HG02623 (cell line): Measurements from ENCODE around the gene LRIG1.
A peak's percentile ranks its signal among the peaks of the same experiment; 100 is the strongest.

Source experiments
- ATAC-seq: cut with Tn5 transposase; IDR thresholded peaks from one replicate; pipeline ENCODE4 v1.9.1; 2021; ENCODE audit warnings: moderate library complexity; ENCODE audit not compliant: unreplicated experiment

LRIG1 gene

DNA sequence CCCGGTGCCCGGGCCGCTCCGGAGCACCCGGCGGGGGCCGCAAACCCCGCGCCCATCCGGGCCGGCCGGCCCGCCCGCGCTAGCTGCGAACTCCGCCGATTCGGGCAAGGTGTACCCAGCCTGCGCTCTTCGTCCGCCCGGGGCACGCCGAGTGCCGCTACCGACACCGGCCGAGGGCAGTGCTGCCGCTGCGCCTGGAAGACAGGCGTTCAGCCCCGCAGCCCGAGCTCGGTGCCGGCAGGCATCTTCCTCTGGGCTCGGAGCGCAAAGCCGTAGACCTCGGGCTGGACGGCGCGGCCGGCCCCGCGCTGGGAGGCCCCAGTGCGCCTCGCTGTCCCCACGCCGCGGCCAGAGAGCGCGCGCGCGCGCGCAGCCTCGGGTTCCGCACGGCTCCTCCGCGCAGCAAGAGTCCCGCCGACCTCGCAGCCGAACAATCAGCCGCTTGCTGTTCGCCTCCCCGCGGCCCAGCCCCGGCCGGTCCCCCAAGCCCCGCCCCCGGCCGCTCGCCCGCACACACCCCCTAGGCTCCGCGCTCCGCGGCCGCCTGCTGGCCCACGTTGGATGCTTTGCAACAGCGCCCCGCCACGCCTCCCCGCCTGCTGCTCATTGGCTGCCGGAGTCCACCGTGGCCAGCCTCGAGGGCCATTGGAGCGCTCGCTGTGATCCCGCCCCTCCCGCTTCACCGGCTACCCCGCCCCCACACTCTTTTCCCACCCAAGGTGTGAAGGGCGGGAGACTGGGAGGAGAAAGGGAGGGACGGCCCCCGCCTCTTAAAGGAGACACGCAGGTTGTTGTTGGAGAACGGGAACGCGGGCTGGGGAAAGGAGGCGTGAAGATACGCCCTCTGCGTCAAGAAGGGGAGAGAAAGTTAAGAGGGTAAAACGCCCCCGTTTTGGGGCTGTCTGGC, at the start of gene LRIG1:
Gene LRIG1 (minus strand): TSS at position 447 of the 907 bp plus-strand sequence. CDS start 615 bp downstream, outside the sequence.
- ATAC-seq, result peak; percentile 98

DNA sequence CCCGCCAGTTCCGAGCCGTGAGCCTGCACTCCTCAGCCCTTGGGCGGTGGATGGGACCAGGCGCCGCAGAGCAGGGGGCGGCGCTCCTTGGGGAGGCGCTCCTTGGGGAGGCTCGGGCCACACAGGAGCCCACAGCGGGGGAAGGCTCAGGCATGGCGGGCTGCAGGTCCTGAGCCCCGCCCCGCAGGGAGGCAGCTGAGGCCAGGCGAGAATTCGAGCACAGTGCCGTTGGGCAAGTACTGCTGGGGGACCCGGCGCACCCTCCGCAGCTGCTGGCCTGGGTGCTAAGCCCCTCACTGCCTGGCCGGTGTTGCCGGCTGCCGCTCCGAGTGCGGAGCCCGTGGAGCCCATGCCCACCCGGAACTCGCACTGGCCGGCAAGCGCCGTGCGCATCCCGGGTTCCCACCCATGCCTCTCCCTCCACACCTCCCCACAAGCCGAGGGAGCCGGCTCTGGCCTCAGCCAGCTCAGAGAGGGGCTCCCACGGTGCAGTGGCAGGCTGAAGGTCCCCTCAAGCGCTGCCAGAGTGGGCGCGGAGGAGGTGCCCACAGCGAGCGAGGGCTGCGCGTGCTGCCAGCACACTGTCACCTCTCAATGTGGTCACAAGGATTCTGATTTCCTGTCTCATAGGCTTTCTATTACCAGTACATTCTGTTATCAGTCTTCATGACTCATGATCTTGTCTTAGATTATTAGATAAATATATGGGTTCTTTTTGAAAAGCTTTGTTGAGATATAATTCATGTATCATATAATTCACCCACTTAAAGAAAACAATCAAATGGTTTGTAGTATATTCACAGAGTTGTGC, 44.0 kb upstream of the LRIG1 start:
- no peak for ATAC-seq

GRCh38 chr3:66542153-66542552, 41.3 kb upstream of the LRIG1 start:
- ATAC-seq, result no peak

GRCh38 chr3:66539466-66539989, 38.7 kb upstream of the LRIG1 start:
- ATAC-seq, result no peak

DNA sequence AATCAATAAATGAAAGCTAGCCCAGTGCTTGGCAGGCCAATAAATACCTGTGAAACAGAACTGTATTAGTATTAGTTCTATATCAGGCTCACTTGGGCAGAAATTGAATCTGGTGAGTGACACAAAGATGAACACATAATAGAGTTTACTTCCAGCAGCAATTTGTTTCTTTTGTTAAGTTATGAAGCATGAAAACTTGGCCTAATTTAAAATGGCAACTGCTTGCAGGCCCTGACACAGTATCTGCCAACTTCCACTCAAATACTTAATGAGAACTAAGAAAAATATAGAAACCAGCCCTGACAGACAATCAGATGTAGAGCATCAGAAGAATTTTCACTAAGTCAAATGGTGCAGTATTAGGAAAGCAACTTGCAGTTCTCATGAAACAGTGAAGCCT, 37.6 kb upstream of the LRIG1 start:
- no peak for ATAC-seq

GRCh38 chr3:66537735-66538134, 36.9 kb upstream of the LRIG1 start:
- ATAC-seq, result no peak

DNA sequence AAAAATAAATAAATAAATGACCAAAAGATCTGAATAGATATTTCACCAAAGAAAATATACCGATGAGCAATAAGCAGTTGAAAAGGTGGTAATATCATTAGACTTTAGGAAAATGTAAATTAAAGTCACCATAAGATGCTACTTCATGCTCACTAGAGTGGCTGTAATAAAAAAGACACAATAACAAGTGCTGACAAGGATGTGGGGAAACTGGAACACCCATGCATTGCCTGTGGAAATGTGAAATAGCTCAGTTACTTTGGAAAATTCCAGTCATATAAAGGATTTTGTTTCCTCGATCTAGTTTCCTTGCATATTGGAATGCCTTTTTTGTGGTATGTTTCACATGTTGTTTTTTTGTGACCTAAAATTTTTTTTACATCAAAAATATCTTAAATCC, 36.0 kb upstream of the LRIG1 start:
- no peak for ATAC-seq

DNA sequence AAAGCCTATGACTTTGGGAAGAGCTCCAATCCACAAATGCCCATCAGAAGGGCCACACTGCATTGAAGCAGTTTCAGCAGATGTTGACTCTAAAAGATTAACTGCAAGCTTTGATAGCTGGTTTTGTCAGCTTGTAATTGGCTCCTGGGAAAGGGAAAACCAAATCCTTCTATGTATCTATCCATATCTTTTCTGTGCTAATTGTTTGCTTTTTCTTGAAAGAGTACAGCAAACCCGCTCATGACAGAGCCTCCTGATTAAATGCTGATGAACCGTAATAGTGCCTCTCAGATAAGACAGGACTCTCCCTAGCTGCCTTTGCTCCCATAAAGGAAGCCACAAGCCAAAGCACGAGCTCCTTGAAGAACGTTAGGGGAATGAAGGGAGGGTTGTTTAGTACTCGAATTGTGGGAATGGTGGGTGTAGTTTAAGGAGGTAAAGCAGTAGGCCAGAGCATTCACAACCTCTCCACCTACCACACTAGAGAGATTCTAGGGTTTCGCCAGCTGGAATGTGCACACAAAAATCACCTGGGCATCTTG, 33.6 kb upstream of the LRIG1 start:
- ATAC-seq, result no peak

- no peak for ATAC-seq
Observed at GRCh38 chr3:66532613-66533012, 31.8 kb upstream of the LRIG1 start.

GRCh38 chr3:66532160-66532587, 31.4 kb upstream of the LRIG1 start:
- ATAC-seq, result no peak

GRCh38 chr3:66531256-66531655, 30.4 kb upstream of the LRIG1 start:
- no peak for ATAC-seq

- no peak for ATAC-seq
Observed at GRCh38 chr3:66527246-66527645, 26.4 kb upstream of the LRIG1 start.

- ATAC-seq, result no peak
Observed at GRCh38 chr3:66525771-66526170, 24.9 kb upstream of the LRIG1 start.

GRCh38 chr3:66520724-66521123, 19.9 kb upstream of the LRIG1 start:
- no peak for ATAC-seq

DNA sequence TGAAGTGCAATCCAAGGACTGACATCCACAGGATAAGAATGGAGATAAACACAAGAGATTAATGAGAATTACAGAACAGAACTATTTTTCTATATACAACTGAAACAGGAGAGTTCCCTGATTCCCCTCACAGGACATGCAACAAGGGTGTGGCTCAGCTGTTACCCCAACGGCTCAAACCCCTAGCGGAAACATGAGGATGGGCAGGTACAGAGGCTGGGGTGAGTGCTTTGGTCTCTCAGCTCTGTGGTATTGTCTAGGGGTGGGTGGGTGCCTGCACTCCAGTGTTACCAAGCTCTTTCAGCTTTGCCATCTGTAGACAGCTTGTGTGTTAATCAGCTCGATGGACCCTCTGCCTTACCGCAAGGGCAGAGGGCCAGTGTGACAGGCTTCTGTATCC, 17.8 kb upstream of the LRIG1 start:
- ATAC-seq, result no peak

DNA sequence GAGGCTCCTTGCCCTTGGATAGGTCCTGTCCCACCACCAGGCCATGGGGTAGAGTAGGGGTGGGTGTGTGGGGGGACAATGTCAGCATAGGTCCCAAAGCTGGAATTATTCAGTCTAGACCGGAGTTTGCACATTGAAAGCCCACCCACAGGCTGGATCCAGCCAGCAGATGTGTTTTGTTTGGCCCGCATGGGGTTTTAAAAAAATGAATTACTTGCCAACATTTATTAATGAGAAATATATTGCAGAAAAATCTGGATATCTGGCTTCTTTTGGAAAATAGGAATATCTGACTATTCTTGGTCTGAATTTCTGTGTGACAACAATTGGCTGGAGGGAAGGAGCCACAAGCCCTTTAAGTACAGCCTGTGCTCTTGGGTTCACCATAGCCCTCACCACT, 17.3 kb upstream of the LRIG1 start:
- no peak for ATAC-seq

DNA sequence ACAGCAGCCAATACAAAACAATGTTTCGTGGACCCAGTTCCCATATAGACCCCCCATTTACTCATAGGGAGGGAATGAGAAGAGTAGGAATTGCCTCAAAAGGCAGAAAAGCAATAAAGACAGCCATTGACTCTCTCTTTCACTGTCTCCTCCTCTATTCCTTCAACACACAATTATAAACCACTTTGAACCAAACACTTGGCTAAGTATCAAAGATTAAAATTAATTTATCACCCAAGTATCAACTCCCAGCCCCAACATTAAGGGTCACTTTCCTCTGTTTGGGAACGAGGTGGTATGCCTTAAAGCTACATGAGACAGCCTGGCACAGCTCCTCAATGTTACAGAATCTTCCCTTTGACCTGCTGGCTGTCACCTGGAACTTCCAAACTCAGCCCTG, 16.4 kb upstream of the LRIG1 start:
- ATAC-seq, result no peak

DNA sequence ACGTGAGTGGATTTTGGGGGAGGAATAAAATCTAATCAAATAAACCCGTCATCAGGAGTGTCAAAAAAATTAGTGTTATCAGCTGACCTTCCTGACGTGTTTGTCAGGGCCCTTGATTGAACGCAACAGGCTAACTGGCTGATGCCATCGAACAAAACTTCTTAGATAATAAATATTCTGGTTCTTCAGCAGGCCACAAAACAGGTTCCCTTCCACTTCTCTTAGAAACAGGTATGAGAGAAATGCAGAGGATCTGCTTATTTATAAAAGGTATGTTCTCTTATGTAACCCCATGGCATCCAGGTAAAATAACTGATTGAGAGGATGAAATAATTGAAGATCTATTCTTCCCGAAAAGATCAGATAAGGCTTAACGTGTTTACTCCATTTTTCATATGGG, 7.6 kb upstream of the LRIG1 start:
- no peak for ATAC-seq

GRCh38 chr3:66507423-66508260, 6.8 kb upstream of the LRIG1 start:
- no peak for ATAC-seq

- ATAC-seq, result no peak
Observed at GRCh38 chr3:66506154-66506553, 5.3 kb upstream of the LRIG1 start.
